GM18508 (cell line): ENCODE data around the gene CDC14B.
"Not testable (repeated sequence)": the region's sequence is repeated elsewhere in the genome, so short reads cannot be mapped to it uniquely, and the experiment has no call there.

Source experiments
- ATAC-seq: cut with Tn5 transposase; IDR thresholded peaks from one replicate; pipeline ENCODE4 v1.9.1; 2021; ENCODE audit warnings: moderate number of reproducible peaks; ENCODE audit not compliant: insufficient read depth, unreplicated experiment

The CDC14B gene

GRCh38 chr9:96554801-96555566, 64.7 kb downstream of the CDC14B start:
- ATAC-seq, result no peak

GRCh38 chr9:96554326-96554725, 65.3 kb downstream of the CDC14B start:
- ATAC-seq, result no peak

GRCh38 chr9:96553070-96553469, 66.6 kb downstream of the CDC14B start:
- no peak for ATAC-seq

GRCh38 chr9:96551403-96551802, 68.2 kb downstream of the CDC14B start:
- ATAC-seq, result no peak

- ATAC-seq, result no peak
These were observed 69.0 kb downstream of the CDC14B start for GRCh38 chr9:96550659-96551058.

GRCh38 chr9:96543131-96543530, 76.5 kb downstream of the CDC14B start:
- not testable (repeated sequence) for ATAC-seq

- ATAC-seq, result no peak
These were observed 79.5 kb downstream of the CDC14B start for GRCh38 chr9:96540106-96540505.

GRCh38 chr9:96532173-96532572, 87.5 kb downstream of the CDC14B start:
- ATAC-seq, result no peak

GRCh38 chr9:96524764-96525163, 94.9 kb downstream of the CDC14B start:
- no peak for ATAC-seq

GRCh38 chr9:96524045-96524444, 95.6 kb downstream of the CDC14B start:
- ATAC-seq, result no peak

- ATAC-seq, result no peak
These were observed 96.3 kb downstream of the CDC14B start for GRCh38 chr9:96523374-96523773.

GRCh38 chr9:96522366-96522765, 97.3 kb downstream of the CDC14B start:
- no peak for ATAC-seq

- no peak for ATAC-seq
These were observed 99.9 kb downstream of the CDC14B start for GRCh38 chr9:96519787-96520186.

- no peak for ATAC-seq
These were observed 100.5 kb downstream of the CDC14B start for GRCh38 chr9:96519095-96519494.

GRCh38 chr9:96515621-96516470, 103.8 kb downstream of the CDC14B start:
- no peak for ATAC-seq

GRCh38 chr9:96514800-96515158, 104.9 kb downstream of the CDC14B start:
- ATAC-seq, result no peak

GRCh38 chr9:96514108-96514799, 105.4 kb downstream of the CDC14B start:
- ATAC-seq, result no peak

GRCh38 chr9:96513622-96514021, 106.0 kb downstream of the CDC14B start:
- ATAC-seq, result no peak

- ATAC-seq, result no peak
These were observed 107.4 kb downstream of the CDC14B start for GRCh38 chr9:96512240-96512639.

- no peak for ATAC-seq
These were observed 109.4 kb downstream of the CDC14B start for GRCh38 chr9:96510258-96510657.

- no peak for ATAC-seq
These were observed 109.8 kb downstream of the CDC14B start for GRCh38 chr9:96509848-96510247.
